ENCODE results near the gene CHRM2.

CHRM2 gene

DNA sequence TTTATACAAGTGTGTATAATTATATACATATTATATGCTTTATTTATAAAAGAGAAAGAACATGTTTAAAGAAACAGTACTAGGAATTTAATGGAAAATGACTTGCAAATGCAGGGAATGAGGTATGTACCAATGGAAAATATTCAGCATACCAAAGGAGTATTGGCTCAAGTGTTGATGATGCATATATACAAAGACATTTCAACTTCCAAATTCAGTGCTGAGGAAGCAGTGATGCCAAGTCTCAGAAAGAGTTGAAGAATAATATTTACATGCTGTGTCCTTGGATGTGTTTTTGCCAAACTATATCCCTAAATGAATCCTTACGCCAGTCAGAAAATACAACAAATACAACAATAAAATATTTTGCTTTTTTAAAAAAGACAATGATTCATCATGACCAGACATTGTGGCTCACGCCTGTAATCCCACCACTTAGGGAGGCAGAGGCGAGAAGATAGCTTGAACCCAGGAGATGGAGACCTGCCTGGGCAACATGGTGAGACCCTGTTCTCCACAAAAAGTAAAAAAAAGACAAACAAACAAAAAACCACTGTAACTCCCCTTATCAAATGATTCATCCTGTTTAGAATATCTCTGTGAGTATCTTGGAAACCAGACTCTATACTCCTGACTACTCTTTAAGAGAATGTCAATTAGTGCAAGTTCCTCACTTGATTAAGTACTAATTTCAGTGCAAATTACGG is 157.2 kb downstream of the CHRM2 start:
- H3K36me3 ChIP-seq (ENCODE audit: control insufficient read depth, insufficient read depth, low read length), result no peaks in the 10 kb centered on the region
- H3K27me3 ChIP-seq (replicated peaks; ENCODE audit: control insufficient read depth, insufficient read depth, low read length), result no peaks in the 10 kb centered on the region
- H3K4me3 ChIP-seq (replicated peaks; ENCODE audit: low read depth, low read length), result no peak overlapping the region
- TF ChIP-seq, protein P1, sequence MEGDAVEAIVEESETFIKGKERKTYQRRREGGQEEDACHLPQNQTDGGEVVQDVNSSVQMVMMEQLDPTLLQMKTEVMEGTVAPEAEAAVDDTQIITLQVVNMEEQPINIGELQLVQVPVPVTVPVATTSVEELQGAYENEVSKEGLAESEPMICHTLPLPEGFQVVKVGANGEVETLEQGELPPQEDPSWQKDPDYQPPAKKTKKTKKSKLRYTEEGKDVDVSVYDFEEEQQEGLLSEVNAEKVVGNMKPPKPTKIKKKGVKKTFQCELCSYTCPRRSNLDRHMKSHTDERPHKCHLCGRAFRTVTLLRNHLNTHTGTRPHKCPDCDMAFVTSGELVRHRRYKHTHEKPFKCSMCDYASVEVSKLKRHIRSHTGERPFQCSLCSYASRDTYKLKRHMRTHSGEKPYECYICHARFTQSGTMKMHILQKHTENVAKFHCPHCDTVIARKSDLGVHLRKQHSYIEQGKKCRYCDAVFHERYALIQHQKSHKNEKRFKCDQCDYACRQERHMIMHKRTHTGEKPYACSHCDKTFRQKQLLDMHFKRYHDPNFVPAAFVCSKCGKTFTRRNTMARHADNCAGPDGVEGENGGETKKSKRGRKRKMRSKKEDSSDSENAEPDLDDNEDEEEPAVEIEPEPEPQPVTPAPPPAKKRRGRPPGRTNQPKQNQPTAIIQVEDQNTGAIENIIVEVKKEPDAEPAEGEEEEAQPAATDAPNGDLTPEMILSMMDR (IDR thresholded peaks at IDR 0.05; ENCODE audit: insufficient read depth, low read length, poor library complexity, severe bottlenecking), result no peak
- DNase-seq (ENCODE audit: extremely low read depth, insufficient read length), result no peak

DNA sequence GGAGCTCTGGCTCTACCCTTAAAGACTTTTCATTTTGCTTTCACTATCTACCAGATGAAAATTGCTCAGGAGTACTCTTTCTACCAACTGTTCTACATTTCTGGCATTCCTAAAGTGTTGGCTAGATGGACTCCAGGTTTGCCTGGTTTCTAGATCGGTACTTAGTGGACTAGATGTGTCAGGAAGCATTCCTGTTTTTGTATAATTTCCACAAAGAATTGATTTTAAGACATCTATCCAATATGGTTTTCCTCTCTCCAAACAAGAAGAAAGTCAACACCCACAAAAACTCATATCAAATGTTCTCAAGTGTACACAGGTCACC is 157.7 kb downstream of the CHRM2 start:
- Histone ChIP-seq H3K4me3 (replicated peaks; ENCODE audit: low read depth, low read length) (no peak overlapping the region), H3K36me3 (ENCODE audit: control insufficient read depth, insufficient read depth, low read length) (no peaks in the 10 kb centered on the region), H3K27me3 (replicated peaks; ENCODE audit: control insufficient read depth, insufficient read depth, low read length) (no peaks in the 10 kb centered on the region)
- TF ChIP-seq, protein P1 (IDR thresholded peaks at IDR 0.05; ENCODE audit: insufficient read depth, low read length, poor library complexity, severe bottlenecking), result no peak
- DNase-seq (ENCODE audit: extremely low read depth, insufficient read length), result no peak

DNA sequence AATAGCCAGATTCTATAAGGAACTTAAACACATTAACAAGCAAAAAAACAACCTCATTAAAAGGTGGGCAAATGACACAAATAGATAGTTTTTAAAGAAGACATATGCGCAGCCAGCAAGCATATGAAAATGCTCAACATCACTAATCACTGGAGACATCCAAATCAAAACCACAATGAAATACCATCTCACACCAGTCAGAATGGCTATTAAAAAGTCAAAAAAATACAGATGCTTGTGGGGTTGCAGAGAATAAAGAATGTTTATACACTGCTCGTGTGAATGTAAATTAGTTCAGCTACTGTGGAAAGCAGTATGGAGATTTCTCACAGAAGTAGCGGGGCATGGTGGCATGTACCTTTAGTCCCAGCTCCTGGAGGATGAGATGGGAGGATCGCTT is 164.0 kb downstream of the CHRM2 start:
- no peaks in the 10 kb centered on the region for H3K27me3 ChIP-seq (replicated peaks; ENCODE audit: control insufficient read depth, insufficient read depth, low read length)
- no peak for DNase-seq (ENCODE audit: extremely low read depth, insufficient read length)
- no peaks in the 10 kb centered on the region for H3K36me3 ChIP-seq (ENCODE audit: control insufficient read depth, insufficient read depth, low read length)
- H3K4me3 ChIP-seq (replicated peaks; ENCODE audit: low read depth, low read length), result no peak overlapping the region
- TF ChIP-seq, protein P1 (IDR thresholded peaks at IDR 0.05; ENCODE audit: insufficient read depth, low read length, poor library complexity, severe bottlenecking), result no peak

DNA sequence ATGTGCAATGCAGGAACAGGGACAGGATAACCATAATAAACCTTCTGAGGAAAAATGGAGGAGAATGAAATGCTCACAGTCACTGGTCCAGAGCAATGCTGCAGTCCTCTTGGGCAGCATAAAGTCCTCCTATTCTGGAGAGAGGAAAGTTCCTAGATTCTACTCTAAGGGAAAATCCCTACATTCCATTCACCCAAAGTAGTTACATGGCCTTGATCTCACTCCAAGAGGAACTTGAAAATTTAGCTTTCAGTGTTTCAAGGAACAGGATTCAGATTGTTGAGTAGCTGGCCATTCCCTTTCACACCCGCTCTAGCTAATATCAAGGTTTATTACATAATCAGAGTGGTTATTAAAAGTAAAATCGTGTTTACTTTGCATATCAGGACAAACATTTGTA is 168.3 kb downstream of the CHRM2 start:
- TF ChIP-seq, protein P1 (IDR thresholded peaks at IDR 0.05; ENCODE audit: insufficient read depth, low read length, poor library complexity, severe bottlenecking), result no peak
- Histone ChIP-seq H3K27me3 (replicated peaks; ENCODE audit: control insufficient read depth, insufficient read depth, low read length) (no peaks in the 10 kb centered on the region), H3K4me3 (replicated peaks; ENCODE audit: low read depth, low read length) (no peak overlapping the region), H3K36me3 (ENCODE audit: control insufficient read depth, insufficient read depth, low read length) (no peaks in the 10 kb centered on the region)
- no peak for DNase-seq (ENCODE audit: extremely low read depth, insufficient read length)

DNA sequence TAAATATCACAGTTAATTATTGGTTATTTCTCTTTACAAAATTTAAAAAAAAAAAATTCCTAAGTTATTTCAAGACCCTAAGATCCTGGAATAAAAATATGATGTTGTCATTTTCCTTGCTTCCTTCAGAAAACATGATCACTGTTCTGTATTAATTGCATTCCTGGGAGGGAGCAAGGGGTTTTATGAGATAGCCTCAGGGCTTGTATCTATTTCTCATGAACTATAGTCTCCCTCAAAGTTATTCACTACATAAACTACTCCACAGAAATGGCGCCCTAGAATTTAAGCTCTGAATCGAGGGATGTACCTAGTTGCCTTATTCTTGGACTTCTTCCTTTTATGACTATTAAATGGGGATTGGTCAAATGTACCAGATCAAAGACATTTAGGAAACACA is 170.3 kb downstream of the CHRM2 start:
- DNase-seq (ENCODE audit: extremely low read depth, insufficient read length), result no peak
- Histone ChIP-seq H3K36me3 (ENCODE audit: control insufficient read depth, insufficient read depth, low read length) (no peaks in the 10 kb centered on the region), H3K27me3 (replicated peaks; ENCODE audit: control insufficient read depth, insufficient read depth, low read length) (no peaks in the 10 kb centered on the region), H3K4me3 (replicated peaks; ENCODE audit: low read depth, low read length) (no peak overlapping the region)
- TF ChIP-seq, protein P1 (IDR thresholded peaks at IDR 0.05; ENCODE audit: insufficient read depth, low read length, poor library complexity, severe bottlenecking), result no peak

DNA sequence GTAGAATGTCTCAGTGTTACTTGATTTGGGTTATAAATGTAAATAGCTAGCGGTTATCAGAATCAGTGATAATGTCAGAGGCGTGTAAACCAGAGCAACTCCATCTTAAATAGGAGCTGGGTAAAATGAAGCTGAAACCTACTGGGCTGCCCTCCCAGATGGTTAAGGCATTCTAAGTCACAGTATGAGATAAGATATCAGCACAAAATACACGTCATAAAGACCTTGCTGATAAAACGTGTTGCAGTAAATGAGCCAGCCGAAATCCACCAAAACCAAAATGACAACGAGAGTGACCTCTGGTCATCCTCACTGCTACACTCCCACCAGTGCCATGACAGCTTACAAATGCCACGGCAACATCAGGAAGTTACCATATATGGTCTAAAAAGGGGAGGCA is 172.3 kb downstream of the CHRM2 start:
- no peak for DNase-seq (ENCODE audit: extremely low read depth, insufficient read length)
- Histone ChIP-seq H3K36me3 (ENCODE audit: control insufficient read depth, insufficient read depth, low read length) (no peaks in the 10 kb centered on the region), H3K27me3 (replicated peaks; ENCODE audit: control insufficient read depth, insufficient read depth, low read length) (no peaks in the 10 kb centered on the region), H3K4me3 (replicated peaks; ENCODE audit: low read depth, low read length) (no peak overlapping the region)
- TF ChIP-seq, protein P1 (IDR thresholded peaks at IDR 0.05; ENCODE audit: insufficient read depth, low read length, poor library complexity, severe bottlenecking), result no peak

Data from GM06990 (cell line).